ENCODE results near the gene FAM53C.

GRCh38 chr5:138344887-138345622, 7.0 kb downstream of the FAM53C start:
- TF ChIP-seq CTCF (IDR thresholded peaks at IDR 0.05) (no peak), EP300 (IDR thresholded peaks at IDR 0.05) (no peak), POLR2A (IDR thresholded peaks at IDR 0.05) (no peak)

Data from upper lobe of left lung (tissue), 4 donors.